Osteoblast (primary cell): ENCODE measurements around the gene SLC25A47. TPM values are rescaled to one million over a fixed set of nuclear protein-coding genes. Genes with fewer than 3 reads are reported as not detected.
"Not testable (repeated sequence)": the region's sequence is repeated elsewhere in the genome, so short reads cannot be mapped to it uniquely, and the experiment has no call there.

Experiments used
- DNase-seq: peaks from one replicate; pipeline ENCODE4 v3.0.0; 2011; ENCODE audit warnings: low spot score, mixed read lengths; ENCODE audit not compliant: insufficient read length; ENCODE audit errors: missing footprints
- H2AFZ ChIP-seq: 2 replicates; pipeline ENCODE4 v1.6.0; 2011; ENCODE audit warnings: mild to moderate bottlenecking, low read length
- H3K27ac ChIP-seq: 2 replicates; pipeline ENCODE4 v1.5.1; 2011; ENCODE audit warnings: mild to moderate bottlenecking, low read depth, low read length, moderate library complexity
- H3K27me3 ChIP-seq: 2 replicates; pipeline ENCODE4 v1.6.0; 2012; ENCODE audit warnings: mild to moderate bottlenecking, control low read depth, inconsistent platforms, low read length, moderate library complexity; ENCODE audit not compliant: insufficient read depth
- H3K36me3 ChIP-seq: 2 replicates; pipeline ENCODE4 v1.5.1; 2011; ENCODE audit warnings: mild to moderate bottlenecking, low read length, control low read depth, moderate library complexity; ENCODE audit not compliant: insufficient read depth
- H3K4me1 ChIP-seq: 2 replicates; pipeline ENCODE4 v1.5.1; 2011; ENCODE audit warnings: mild to moderate bottlenecking, low read length, control low read depth, moderate library complexity; ENCODE audit not compliant: insufficient read depth
- H3K4me2 ChIP-seq: 2 replicates; pipeline ENCODE4 v1.6.0; 2011; ENCODE audit warnings: mild to moderate bottlenecking, low read length; ENCODE audit not compliant: insufficient read depth
- H3K4me3 ChIP-seq: fragments of 200-600 bp; sonication (generic); 3 replicates; pipeline ENCODE4 v1.5.1; 2012; ENCODE audit warnings: mild to moderate bottlenecking, low read length, inconsistent platforms; ENCODE audit not compliant: insufficient read depth
- H3K79me2 ChIP-seq: 2 replicates; pipeline ENCODE4 v1.6.0; 2012; ENCODE audit warnings: mild to moderate bottlenecking, low read length, control low read depth, inconsistent platforms; ENCODE audit not compliant: insufficient read depth
- H3K9me3 ChIP-seq: 2 replicates; pipeline ENCODE4 v1.5.1; 2011; ENCODE audit warnings: low read depth, low read length, control low read depth
- H4K20me1 ChIP-seq: 2 replicates; pipeline ENCODE4 v1.6.0; 2012; ENCODE audit warnings: mild to moderate bottlenecking, low read length, control low read depth; ENCODE audit not compliant: insufficient read depth
- total RNA-seq: library from RNA; depleted of rRNA; stranded (reverse); fragments of >200 nt; gene quantifications from 2 replicates; pipeline ENCODE4 v1.2.3, GENCODE V29; 2012
- TF ChIP-seq, protein P1 (sequence below): IDR thresholded peaks from 2 replicates; pipeline ENCODE4 v1.5.1; 2011; ENCODE audit warnings: mild to moderate bottlenecking, low read depth, low read length, moderate library complexity; ENCODE audit errors: extremely low read depth

SLC25A47 gene
- total RNA-seq, 1 donor, result not detected

DNA sequence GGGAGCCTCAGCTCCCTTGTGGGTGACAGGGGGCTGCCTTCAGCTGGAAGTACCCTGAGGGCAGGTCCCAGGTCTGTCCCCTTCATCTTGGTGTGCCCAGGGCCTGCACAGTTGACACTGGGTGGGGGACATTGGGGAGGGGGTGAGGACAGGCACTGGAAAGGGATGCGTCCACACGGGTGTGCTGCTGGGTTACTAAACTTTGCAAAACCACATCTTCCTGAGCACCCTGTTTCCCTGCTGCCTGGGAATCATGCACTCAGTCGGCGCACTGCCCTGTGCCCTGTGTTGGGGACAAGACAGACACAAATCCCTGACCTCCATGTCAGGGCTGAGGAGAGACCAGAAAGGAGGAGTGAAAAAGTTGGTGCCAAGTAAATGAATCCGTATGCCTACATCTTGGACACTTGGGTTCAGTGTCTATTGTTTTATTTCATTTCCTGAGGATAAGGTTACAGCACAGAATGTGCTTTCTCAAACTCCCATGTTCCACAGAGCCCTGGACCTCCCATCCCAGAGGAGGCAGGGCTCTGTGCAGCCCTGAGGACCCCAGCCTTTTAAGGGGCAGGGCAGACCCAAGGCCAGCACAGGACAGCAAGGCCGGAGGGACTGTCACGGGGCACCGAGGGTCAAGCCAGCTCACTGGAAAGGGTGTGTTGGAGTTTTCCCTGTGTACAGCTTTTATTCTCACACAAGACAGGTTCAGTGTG is 14.0 kb upstream of the SLC25A47 start:
- Histone ChIP-seq H3K9me3 (no peaks in the 10 kb centered on the region), H3K4me3 (no peak overlapping the region), H3K36me3 (no peaks in the 10 kb centered on the region), H4K20me1 (peaks cover 7% of the 10 kb centered on the region), H3K27ac (no peak overlapping the region), H3K4me1 (peaks cover 7% of the 10 kb centered on the region), H3K4me2 (no peak overlapping the region), H2AFZ (no peak overlapping the region), H3K27me3 (peaks cover 15% of the 10 kb centered on the region), H3K79me2 (no peaks in the 10 kb centered on the region)
- TF ChIP-seq, protein P1, sequence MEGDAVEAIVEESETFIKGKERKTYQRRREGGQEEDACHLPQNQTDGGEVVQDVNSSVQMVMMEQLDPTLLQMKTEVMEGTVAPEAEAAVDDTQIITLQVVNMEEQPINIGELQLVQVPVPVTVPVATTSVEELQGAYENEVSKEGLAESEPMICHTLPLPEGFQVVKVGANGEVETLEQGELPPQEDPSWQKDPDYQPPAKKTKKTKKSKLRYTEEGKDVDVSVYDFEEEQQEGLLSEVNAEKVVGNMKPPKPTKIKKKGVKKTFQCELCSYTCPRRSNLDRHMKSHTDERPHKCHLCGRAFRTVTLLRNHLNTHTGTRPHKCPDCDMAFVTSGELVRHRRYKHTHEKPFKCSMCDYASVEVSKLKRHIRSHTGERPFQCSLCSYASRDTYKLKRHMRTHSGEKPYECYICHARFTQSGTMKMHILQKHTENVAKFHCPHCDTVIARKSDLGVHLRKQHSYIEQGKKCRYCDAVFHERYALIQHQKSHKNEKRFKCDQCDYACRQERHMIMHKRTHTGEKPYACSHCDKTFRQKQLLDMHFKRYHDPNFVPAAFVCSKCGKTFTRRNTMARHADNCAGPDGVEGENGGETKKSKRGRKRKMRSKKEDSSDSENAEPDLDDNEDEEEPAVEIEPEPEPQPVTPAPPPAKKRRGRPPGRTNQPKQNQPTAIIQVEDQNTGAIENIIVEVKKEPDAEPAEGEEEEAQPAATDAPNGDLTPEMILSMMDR, result no peak
- DNase-seq, result peak; percentile 89

DNA sequence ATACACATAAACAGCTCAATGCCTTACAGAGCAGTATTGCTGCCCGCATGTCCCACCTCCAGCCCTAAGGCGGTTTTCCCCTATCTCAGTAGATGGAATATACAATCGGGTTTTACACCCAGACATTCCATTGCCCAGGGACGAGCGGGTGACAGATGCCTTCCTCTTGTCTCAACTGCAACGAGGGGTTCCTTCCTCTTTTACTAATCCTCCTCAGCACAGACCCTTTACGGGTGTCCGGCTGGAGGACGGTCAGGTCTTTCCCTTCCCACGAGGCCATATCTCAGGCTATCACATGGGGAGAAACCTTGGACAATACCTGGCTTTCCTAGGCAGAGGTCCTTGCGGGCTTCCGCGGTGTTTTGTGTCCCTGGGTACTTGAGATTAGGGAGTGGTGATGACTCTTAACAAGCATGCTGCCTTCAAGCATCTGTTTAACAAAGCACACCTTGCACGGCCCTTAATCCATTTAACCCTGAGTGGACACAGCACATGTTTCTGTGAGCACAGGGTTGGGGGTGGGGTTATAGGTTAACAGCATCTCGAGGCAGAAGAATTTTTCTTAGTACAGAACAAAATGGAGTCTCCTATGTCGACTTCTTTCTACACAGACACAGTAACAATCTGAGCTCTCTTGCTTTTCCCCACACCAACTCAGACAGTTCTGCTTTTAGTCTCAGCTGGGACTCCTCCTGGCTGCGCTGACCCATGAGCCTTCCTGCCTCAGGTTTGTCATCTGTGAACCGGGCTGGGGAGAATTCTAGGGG is 10.8 kb upstream of the SLC25A47 start:
- H3K4me2 ChIP-seq, H3K9me3 ChIP-seq, H3K4me1 ChIP-seq, H3K4me3 ChIP-seq, H3K36me3 ChIP-seq, H2AFZ ChIP-seq, H4K20me1 ChIP-seq, DNase-seq, H3K27ac ChIP-seq, H3K79me2 ChIP-seq: not testable (repeated sequence)
- H3K27me3 ChIP-seq, result peaks cover 15% of the 10 kb centered on the region

DNA sequence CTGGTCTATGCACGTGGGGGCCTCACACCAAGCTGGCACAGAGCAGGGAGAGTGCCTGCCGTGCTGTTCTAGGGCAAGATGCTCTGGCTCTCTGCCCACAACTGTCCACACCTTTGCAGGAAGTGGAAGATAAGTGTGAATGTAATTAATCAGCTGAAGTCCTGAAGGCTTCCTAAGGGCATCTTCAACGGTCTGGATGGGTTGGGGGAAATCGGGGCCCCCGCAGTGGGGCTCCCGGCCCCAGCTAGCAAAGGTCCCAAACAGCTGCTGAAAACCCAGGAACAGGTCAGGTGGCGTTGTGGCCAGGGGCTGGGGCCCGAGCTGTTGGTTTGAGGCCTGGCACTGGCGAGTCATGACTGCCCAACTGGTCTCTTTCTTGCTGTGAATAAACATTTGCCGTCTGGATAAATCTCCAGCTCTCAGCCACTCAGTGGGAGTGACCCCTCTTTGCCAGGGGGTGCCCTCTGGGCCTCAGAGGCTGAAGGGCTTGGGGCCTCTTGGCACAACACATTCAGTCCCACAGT is 10.2 kb upstream of the SLC25A47 start:
- Histone ChIP-seq H3K4me2 (no peak overlapping the region), H3K9me3 (no peaks in the 10 kb centered on the region), H3K4me1 (no peaks in the 10 kb centered on the region), H3K27ac (no peak overlapping the region), H4K20me1 (no peaks in the 10 kb centered on the region), H2AFZ (no peak overlapping the region), H3K4me3 (no peak overlapping the region), H3K27me3 (peaks cover 15% of the 10 kb centered on the region), H3K36me3 (no peaks in the 10 kb centered on the region), H3K79me2 (no peaks in the 10 kb centered on the region)
- TF ChIP-seq, protein P1, result no peak
- peak; percentile 88 for DNase-seq

DNA sequence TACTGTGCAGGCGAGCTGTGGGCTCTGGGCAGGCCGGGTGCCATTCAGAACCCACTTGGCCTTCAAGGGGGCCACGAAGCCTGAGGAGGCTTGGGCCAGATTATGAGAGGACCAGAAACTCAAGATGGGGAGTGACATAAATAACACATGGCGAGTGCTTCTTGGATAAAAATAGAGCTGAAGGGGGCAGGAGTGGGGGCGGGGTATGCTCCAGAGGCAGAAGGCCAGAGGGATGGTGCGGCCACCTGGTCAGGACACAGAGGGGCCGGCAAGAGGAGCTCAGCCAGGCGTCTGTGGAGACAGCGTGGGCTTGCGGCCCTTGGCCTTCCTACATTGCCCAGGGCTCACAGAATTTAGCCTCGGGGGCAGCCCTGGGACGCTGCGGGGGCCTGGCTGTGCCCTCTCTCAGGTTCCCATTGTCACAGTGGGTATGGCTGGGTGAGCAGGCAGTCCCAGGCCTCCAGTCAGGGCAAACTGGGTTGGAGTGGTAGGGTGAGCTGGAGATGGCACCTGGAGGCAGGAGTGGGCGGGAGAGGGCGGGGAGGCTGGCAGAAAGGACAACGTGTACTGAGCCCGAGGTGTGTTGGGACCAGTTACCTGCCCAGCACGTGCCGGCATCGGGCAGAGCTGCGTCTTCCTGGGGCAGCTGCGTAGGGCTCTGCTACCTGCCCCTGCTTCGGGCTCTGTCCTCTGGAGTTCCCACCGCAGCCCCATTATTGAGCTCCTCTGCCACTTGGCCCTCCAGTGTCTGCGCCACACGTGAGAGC is 9.5 kb upstream of the SLC25A47 start:
- no peak for DNase-seq
- Histone ChIP-seq H3K27me3 (peaks cover 15% of the 10 kb centered on the region), H3K4me2 (no peak overlapping the region), H2AFZ (no peak overlapping the region), H3K27ac (no peak overlapping the region), H4K20me1 (no peaks in the 10 kb centered on the region), H3K36me3 (no peaks in the 10 kb centered on the region), H3K4me1 (no peaks in the 10 kb centered on the region), H3K9me3 (no peaks in the 10 kb centered on the region), H3K4me3 (no peak overlapping the region), H3K79me2 (no peaks in the 10 kb centered on the region)
- TF ChIP-seq, protein P1, result no peak
